ENCODE results near the gene USP40.

USP40 gene

GRCh38 chr2:233503481-233503880, 63.1 kb downstream of the USP40 start:
- Histone ChIP-seq H3K36me3 (replicated peaks; ENCODE audit: low read depth, low read length) (peaks cover 5% of the 10 kb centered on the region), H3K27ac (ENCODE audit: low read length) (no peak overlapping the region), H3K4me3 (ENCODE audit: low read length) (no peak overlapping the region), H3K4me2 (ENCODE audit: low read length) (no peak overlapping the region), H4K20me1 (ENCODE audit: insufficient read depth, low read length) (no peaks in the 10 kb centered on the region), H2AFZ (ENCODE audit: low read depth, low read length) (no peak overlapping the region), H3K4me1 (ENCODE audit: low read length) (no peaks in the 10 kb centered on the region), H3K9me3 (ENCODE audit: insufficient read depth, low read length) (no peaks in the 10 kb centered on the region), H3K9ac (ENCODE audit: low read length) (no peak overlapping the region), H3K27me3 (ENCODE audit: low read depth, low read length) (no peaks in the 10 kb centered on the region), H3K79me2 (ENCODE audit: low read length) (no peaks in the 10 kb centered on the region)
- no peak for TF ChIP-seq EZH2phosphoT487 (IDR thresholded peaks at IDR 0.05; ENCODE audit: low read depth)
- TF ChIP-seq CTCF (IDR thresholded peaks at IDR 0.05; ENCODE audit: low read depth, low read length) = no peak

DNA sequence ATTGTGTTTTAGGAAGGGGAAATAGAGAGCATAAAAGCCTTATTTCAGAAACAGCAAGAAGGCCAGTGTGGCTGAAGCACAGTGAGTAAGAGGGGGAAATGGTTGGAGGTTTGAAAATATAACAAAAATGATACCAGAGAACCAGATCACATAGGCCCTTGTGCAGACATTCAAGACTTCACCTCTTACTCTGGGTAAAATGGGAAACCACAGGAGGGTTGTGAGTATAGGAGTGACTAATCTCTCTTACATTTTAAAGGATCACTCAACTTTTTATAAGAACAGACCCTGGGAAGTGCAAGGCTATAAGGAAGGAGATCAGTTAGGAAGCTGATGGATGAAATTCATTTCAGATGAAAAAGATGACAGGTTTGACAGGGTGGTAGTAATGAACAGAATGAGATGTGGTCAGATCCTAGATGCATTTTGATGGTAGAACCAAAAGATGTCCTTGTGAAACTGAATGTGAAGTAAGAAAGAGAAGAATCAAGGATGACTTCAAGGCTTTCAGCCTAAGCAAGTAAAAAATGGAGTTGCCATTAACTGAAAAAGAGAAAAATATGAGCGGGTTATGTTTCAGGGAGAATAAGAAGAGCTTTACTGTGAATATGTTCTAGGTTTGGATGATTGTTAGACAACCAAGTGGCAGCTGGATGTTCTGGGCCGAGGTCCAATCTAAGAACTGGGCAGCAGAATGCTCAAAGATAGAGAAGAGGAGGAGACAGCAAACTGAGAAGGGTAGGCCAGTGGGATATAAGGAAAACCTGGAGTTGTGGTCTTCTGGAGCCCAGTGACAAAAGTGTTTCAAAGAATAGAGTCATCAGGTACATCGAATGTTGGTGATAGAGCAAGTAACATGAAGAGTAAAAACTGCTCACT, 65.1 kb downstream of the USP40 start:
- Histone ChIP-seq H3K79me2 (ENCODE audit: low read length) (no peaks in the 10 kb centered on the region), H3K9me3 (ENCODE audit: insufficient read depth, low read length) (no peaks in the 10 kb centered on the region), H4K20me1 (ENCODE audit: insufficient read depth, low read length) (no peaks in the 10 kb centered on the region), H3K27ac (ENCODE audit: low read length) (no peak overlapping the region), H3K9ac (ENCODE audit: low read length) (no peak overlapping the region), H2AFZ (ENCODE audit: low read depth, low read length) (no peak overlapping the region), H3K4me2 (ENCODE audit: low read length) (no peak overlapping the region), H3K27me3 (ENCODE audit: low read depth, low read length) (no peaks in the 10 kb centered on the region), H3K4me3 (ENCODE audit: low read length) (no peak overlapping the region), H3K4me1 (ENCODE audit: low read length) (no peaks in the 10 kb centered on the region), H3K36me3 (replicated peaks; ENCODE audit: low read depth, low read length) (peaks cover 5% of the 10 kb centered on the region)
- TF ChIP-seq CTCF (IDR thresholded peaks at IDR 0.05; ENCODE audit: low read depth, low read length) = no peak

GRCh38 chr2:233499928-233500327, 66.7 kb downstream of the USP40 start:
- Histone ChIP-seq H3K9ac (ENCODE audit: low read length) (no peak overlapping the region), H3K79me2 (ENCODE audit: low read length) (no peaks in the 10 kb centered on the region), H3K27ac (ENCODE audit: low read length) (no peak overlapping the region), H3K4me2 (ENCODE audit: low read length) (no peak overlapping the region), H3K4me3 (ENCODE audit: low read length) (no peak overlapping the region), H3K9me3 (ENCODE audit: insufficient read depth, low read length) (no peaks in the 10 kb centered on the region), H3K27me3 (ENCODE audit: low read depth, low read length) (no peaks in the 10 kb centered on the region), H4K20me1 (ENCODE audit: insufficient read depth, low read length) (no peaks in the 10 kb centered on the region), H2AFZ (ENCODE audit: low read depth, low read length) (no peak overlapping the region), H3K4me1 (ENCODE audit: low read length) (no peaks in the 10 kb centered on the region), H3K36me3 (replicated peaks; ENCODE audit: low read depth, low read length) (peaks cover 5% of the 10 kb centered on the region)
- TF ChIP-seq CTCF (IDR thresholded peaks at IDR 0.05; ENCODE audit: low read depth, low read length) = no peak
- no peak for TF ChIP-seq EZH2phosphoT487 (IDR thresholded peaks at IDR 0.05; ENCODE audit: low read depth)

GRCh38 chr2:233498126-233498525, 68.5 kb downstream of the USP40 start:
- no peak for TF ChIP-seq EZH2phosphoT487 (IDR thresholded peaks at IDR 0.05; ENCODE audit: low read depth)
- peak; percentile 12; the same call in 1 of the 2 replicates for TF ChIP-seq CTCF (IDR thresholded peaks at IDR 0.05; ENCODE audit: low read depth, low read length)
- no peak overlapping the region for H3K4me2 ChIP-seq (ENCODE audit: low read length)
- no peaks in the 10 kb centered on the region for H3K27me3 ChIP-seq (ENCODE audit: low read depth, low read length)
- no peak overlapping the region for H2AFZ ChIP-seq (ENCODE audit: low read depth, low read length)
- no peaks in the 10 kb centered on the region for H4K20me1 ChIP-seq (ENCODE audit: insufficient read depth, low read length)
- no peaks in the 10 kb centered on the region for H3K9me3 ChIP-seq (ENCODE audit: insufficient read depth, low read length)
- no peaks in the 10 kb centered on the region for H3K4me1 ChIP-seq (ENCODE audit: low read length)
- no peaks in the 10 kb centered on the region for H3K79me2 ChIP-seq (ENCODE audit: low read length)
- H3K36me3 ChIP-seq (replicated peaks; ENCODE audit: low read depth, low read length) = no peaks in the 10 kb centered on the region
- H3K27ac ChIP-seq (ENCODE audit: low read length) = no peak overlapping the region
- no peak overlapping the region for H3K4me3 ChIP-seq (ENCODE audit: low read length)
- H3K9ac ChIP-seq (ENCODE audit: low read length) = no peak overlapping the region

Data from OCI-LY3 (cell line).